Hematopoietic multipotent progenitor cell treated with erythropoietin and hydrocortisone succinate and interleukin-3 and kit ligand, for 6 days (in vitro differentiated cells): Measurements from ENCODE around the gene ZBTB25.

Experiments used
- DNase-seq: peaks from one replicate; pipeline ENCODE4 v3.0.0-alpha.2; 2015

The ZBTB25 gene

GRCh38 chr14:64434528-64434927 is 69.1 kb downstream of the ZBTB25 start:
- DNase-seq: no peak

GRCh38 chr14:64423987-64424386 is 79.7 kb downstream of the ZBTB25 start:
- DNase-seq: no peak

GRCh38 chr14:64422756-64423155 is 80.9 kb downstream of the ZBTB25 start:
- DNase-seq: no peak

- no peak for DNase-seq
Measured at GRCh38 chr14:64422005-64422404, 81.6 kb downstream of the ZBTB25 start.

- no peak for DNase-seq
Measured at GRCh38 chr14:64421166-64421565, 82.5 kb downstream of the ZBTB25 start.

GRCh38 chr14:64419003-64419402 is 84.6 kb downstream of the ZBTB25 start:
- no peak for DNase-seq

- no peak for DNase-seq
Measured at GRCh38 chr14:64417771-64418125, 85.9 kb downstream of the ZBTB25 start.

GRCh38 chr14:64417055-64417770 is 86.4 kb downstream of the ZBTB25 start:
- peak; percentile 49 for DNase-seq

- no peak for DNase-seq
Measured at GRCh38 chr14:64416348-64416932, 87.2 kb downstream of the ZBTB25 start.

- DNase-seq: no peak
Measured at GRCh38 chr14:64412237-64412636, 91.4 kb downstream of the ZBTB25 start.

GRCh38 chr14:64411001-64411400 is 92.6 kb downstream of the ZBTB25 start:
- no peak for DNase-seq

- DNase-seq: no peak
Measured at GRCh38 chr14:64410084-64410774, 93.4 kb downstream of the ZBTB25 start.

- DNase-seq: peak; percentile 51
Measured at GRCh38 chr14:64409126-64409920, 94.3 kb downstream of the ZBTB25 start.

- DNase-seq: peak; percentile 38
Measured at GRCh38 chr14:64407329-64407728, 96.3 kb downstream of the ZBTB25 start.

- no peak for DNase-seq
Measured at GRCh38 chr14:64405295-64405694, 98.3 kb downstream of the ZBTB25 start.

- DNase-seq: no peak
Measured at GRCh38 chr14:64401949-64402348, 101.7 kb downstream of the ZBTB25 start.

GRCh38 chr14:64400829-64401459 is 102.7 kb downstream of the ZBTB25 start:
- no peak for DNase-seq
